ENCODE measurements around the gene ARID1B.

DNA sequence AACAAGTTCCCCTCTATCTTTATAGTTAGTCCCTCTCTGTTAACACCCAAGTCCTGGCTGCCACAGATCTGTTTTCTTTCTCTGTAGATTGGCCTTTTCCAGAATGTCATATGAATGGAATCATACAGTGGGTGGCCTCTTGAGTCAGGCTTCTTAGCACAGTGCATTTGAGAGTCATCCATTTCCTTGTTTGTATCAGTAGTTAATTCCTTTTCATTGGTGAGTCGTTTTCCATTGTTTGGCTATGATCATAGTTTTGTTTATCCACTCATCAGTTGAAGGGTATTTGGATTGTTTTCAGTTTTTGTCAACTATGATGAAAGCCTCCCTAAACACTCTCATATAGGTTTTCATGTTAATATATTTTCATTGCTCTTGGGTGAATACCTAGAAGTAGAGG, 248.3 kb downstream of the ARID1B start:
- TF ChIP-seq, protein P1, sequence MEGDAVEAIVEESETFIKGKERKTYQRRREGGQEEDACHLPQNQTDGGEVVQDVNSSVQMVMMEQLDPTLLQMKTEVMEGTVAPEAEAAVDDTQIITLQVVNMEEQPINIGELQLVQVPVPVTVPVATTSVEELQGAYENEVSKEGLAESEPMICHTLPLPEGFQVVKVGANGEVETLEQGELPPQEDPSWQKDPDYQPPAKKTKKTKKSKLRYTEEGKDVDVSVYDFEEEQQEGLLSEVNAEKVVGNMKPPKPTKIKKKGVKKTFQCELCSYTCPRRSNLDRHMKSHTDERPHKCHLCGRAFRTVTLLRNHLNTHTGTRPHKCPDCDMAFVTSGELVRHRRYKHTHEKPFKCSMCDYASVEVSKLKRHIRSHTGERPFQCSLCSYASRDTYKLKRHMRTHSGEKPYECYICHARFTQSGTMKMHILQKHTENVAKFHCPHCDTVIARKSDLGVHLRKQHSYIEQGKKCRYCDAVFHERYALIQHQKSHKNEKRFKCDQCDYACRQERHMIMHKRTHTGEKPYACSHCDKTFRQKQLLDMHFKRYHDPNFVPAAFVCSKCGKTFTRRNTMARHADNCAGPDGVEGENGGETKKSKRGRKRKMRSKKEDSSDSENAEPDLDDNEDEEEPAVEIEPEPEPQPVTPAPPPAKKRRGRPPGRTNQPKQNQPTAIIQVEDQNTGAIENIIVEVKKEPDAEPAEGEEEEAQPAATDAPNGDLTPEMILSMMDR (IDR thresholded peaks at IDR 0.05; ENCODE audit: insufficient read depth, low read length, poor library complexity, severe bottlenecking) = no peak
- TF ChIP-seq EZH2phosphoT487 (conservative IDR thresholded peaks at IDR 0.05; ENCODE audit: low read length) = no peak
